Activated CD8-positive, alpha-beta memory T cell treated with anti-CD3 and anti-CD28 coated beads for 1 hour (primary cell): ENCODE data around the gene CATSPER1.

Experiments used
- DNase-seq, 2 donors: peaks; one replicate each; pipeline ENCODE4 v3.0.0-alpha.2; 2020; ENCODE audit warnings: low read depth in 1 of 2; ENCODE audit errors: extremely low read depth in 1 of 2

CATSPER1 gene

GRCh38 chr11:65976216-65977176 is 49.8 kb downstream of the CATSPER1 start:
- DNase-seq: no peak

DNA sequence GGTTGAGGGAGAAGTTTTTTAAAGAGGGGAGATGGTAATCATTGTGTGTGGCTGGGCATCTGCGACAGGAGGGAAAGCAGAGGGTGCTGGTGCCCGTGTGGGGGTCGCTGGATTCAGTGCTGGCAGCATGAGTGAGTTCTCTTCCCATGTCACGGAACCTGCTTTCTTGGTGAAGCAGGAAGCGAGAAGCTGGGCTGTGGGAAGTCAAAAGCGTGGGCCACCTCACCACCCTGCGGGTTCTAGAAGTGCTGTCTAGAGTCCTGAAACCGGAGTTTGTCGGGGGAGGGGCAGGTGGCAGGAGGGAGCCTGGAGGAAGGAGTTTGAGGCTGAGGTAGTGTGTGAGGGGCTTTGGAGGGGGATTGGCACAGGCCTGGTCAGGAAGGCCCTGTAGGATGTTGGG is 50.5 kb downstream of the CATSPER1 start:
- DNase-seq: no peak

DNA sequence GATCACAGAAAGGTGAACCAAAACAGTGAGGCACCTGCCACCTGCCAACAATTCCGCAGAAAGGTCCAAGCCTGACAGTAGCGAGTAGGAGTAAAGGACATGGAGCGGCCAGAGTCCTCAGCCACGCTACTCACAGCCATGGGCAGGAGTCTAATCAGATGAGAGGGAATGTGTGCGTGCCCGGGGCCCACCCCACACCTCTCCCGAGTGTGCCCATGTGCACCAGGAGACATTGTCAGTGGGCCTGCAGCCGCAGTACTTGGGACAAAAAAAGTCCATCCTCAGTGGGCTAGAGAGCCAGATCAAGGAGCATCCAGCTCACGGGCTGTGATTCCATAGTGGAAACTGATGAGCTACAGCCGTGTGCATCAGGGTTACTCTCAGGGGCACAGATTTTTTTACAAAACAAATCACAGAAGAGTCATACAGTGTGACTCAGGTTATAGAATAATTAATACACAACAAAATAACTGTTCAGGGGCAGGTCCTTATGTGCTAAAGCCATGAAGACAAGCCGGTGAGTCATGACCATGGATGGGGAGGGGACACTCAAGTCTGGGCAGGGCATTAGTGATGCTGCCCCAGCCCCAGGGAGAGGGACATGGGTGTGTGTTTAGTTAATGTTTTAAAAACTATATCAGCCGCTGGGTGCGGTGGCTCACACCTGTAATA is 52.7 kb downstream of the CATSPER1 start:
- no peak for DNase-seq

DNA sequence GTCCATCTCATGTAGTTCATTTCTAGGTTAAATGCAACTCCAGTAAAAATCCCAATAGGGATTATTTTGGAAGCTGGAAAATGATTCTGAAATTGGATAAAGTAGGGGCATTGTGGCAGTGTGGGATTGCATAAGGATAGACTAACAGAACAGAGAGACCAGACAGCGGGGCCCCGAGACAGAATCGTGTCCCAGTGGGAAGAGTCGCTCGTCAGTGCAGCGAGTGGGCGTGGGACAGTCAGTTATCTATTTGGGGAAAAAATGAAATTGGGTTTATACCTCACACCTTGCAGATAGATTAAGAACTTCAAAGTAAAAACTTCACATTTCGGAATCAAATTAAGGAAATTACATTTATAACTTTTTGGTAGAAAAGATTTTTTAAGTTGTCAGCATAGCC is 54.2 kb downstream of the CATSPER1 start:
- no peak for DNase-seq

- DNase-seq: no peak
These were observed 57.4 kb downstream of the CATSPER1 start for GRCh38 chr11:65968600-65969482.

GRCh38 chr11:65967329-65967934 is 58.8 kb downstream of the CATSPER1 start:
- DNase-seq: no peak
